Mesenteric fat pad (tissue), 1 donor: Measurements from ENCODE around the gene PAEP. TPM values are rescaled to one million over a fixed set of nuclear protein-coding genes. Genes with fewer than 3 reads are reported as not detected.

Experiments used
- DNase-seq: peaks from one replicate; pipeline ENCODE4 v3.0.0-alpha.2; 2020; ENCODE audit warnings: low spot score
- total RNA-seq: library from RNA; stranded (reverse); fragmentation: NEBNext Ultra II Directional; extraction: Animal tissue kit (Norgen Biotek cat#: 25700); gene quantifications from one replicate; pipeline ENCODE4 v1.2.1, GENCODE V29; 2021
- donor health status: DM: yes; HTN: yes; CAD: no.

The PAEP gene
- total RNA-seq, 1 donor from 2014 or later, result not detected

DNA sequence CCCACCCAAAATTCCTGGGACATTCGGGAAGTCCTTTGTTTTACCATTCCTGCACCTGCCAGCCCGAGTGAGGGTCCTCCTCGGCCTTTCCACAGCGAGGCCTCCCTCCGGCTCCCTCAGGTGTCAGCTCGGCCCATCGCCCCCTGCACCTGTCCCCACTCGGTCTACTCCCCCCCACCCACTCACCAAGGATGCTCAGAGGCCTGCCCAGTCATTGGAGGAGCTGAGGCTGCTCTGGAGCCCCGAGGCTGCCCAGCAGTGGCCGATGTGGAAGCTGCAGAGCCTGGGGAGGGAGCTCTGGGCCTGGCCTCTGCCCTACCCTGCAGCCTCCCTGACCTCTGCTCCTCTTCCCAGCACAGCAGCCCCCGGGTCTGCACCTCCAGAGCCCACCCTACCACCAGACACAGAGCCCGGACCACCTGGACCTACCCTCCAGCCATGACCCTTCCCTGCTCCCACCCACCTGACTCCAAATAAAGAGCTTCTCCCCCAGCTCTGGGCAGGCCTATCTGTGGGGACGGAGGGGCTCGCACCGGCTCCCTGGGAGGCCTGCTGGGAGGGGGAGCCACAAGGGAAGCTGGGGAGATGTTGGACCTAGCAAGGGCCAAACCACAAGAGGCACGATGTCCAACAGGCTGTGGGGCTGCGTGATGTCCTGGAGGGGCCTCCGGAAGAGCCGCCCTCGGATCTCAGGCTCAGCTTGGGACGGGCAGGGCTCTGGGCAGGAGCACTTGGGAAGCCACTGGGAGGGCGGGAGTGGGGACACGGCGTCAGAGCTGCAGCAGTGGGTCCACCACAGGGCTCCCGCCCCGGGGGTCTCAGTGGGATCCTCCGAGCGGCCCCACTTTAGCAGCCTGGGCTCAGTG, 11.8 kb upstream of the PAEP start:
- peak; percentile 82 for DNase-seq

DNA sequence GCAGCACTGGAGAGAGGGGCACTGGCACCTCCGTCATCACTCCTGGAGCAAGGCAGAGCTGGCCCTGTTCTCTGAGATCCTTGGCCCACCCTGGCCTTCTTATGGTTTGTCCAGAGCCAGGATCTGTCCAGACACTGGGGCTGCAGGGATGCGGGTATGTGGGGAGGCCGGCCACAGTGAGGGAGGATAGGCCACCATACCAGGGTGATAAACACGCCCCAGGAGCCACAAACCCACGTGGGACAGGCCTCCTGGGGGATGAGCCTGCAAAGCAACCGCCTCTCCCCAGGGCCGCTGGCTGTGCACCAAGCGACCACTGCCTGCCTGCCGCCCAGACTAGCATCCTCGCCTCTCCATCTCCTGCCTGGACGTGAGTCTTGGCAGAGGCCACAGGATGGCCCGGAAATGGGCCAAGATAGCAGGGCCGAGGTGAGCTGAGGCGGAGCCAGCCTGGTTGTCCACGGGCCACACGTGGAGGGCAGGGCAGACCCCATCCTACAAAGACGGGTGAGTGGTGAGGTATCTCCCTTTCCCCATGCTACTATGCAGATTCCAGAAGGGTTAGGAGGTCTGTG, 11.1 kb upstream of the PAEP start:
- peak; percentile 87 for DNase-seq

DNA sequence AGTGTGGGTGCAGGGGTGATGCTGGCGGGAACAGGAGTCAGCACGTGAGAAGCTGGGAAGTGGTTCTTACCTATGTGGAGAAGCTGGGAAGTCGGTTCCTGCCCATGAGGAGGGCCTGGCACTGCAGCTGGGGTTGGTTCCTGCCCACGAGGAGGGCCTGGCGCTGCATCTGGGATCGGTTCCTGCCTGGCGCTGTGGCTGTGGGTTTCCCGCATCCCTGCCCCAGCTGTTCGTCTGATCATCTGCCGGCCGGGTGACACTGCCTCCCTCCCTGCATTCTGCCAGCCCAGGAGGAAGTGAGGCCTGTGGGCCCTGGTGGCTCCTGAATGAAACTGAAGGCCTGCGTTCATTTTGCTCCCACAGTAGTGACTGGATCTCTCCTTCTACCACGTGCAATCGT, 10.5 kb upstream of the PAEP start:
- DNase-seq, result peak; percentile 53

DNA sequence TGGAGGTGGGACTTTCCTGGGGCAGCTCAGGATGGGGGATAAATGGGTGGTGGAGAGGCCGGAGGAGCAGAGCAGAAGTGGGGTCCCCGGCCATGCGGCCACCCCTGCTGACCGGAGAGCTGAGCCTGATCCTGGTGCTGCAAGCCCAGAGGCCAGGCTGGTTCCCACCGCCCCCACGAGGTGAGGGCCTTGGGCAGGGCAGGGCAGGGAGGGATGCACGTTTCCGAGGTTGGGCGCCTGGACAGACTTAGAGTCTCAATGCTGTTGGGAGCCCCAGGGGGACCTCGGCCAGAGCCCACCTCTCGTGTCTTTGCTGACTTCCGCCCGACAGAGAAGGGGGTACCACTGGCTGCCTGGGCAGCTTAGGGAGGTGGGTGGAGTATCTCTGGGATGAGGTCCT, 10.1 kb upstream of the PAEP start:
- peak; percentile 88 for DNase-seq

DNA sequence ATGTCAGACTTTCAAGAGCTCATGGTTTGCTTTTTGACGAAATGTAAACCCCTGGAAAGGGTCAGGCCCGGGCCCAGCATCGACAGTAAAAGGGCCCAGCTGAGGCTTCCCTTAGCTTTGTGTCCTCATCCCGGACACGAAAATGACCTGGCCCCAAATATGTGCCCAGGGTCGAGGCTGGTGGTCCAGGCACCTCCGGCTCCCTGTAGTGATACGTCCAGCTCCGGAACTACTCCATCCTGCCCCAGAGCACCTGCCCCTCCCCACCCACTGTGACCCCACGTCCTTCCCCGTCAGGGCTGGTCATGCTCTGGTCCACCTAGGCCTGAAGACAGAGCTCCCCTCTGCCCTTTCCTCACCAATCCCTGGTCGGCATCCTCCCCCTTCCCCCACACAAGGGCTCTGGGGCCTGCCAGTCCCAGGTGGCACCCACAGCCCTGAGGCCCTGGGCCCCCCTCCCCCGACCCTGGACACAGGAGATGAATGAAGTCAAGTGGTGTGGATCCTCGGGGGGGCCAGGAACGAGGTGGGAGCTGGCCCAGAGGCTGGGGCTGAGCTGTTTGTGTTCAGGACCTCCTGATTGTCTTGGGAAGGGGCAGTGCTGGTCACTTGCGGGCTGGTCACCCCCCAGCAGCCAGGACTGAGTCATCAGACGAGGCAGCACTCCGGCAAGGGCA, 9.4 kb upstream of the PAEP start:
- peak; percentile 82 for DNase-seq

DNA sequence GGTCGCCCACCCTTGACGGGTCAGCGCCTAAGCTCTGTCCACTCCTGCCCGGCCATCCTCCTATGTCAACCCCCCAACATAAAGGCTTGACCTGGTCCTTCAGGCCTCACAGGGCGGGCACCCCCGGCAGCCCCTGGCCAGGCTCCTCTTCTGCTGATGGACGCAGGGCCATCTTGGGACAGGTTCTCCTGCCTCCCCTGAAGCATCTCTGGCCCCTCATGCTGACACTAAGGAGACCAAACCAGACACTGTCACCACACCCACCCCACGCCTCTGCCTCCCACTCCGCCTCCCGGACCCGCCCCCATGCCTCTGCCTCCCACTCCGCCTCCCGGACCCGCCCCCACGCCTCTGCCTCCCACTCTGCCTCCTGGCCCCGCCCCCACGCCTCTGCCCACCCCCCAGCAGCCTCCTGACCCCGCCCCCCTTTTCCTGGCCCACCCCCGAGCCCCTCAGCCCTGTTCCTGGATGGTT, 8.8 kb upstream of the PAEP start:
- no peak for DNase-seq

DNA sequence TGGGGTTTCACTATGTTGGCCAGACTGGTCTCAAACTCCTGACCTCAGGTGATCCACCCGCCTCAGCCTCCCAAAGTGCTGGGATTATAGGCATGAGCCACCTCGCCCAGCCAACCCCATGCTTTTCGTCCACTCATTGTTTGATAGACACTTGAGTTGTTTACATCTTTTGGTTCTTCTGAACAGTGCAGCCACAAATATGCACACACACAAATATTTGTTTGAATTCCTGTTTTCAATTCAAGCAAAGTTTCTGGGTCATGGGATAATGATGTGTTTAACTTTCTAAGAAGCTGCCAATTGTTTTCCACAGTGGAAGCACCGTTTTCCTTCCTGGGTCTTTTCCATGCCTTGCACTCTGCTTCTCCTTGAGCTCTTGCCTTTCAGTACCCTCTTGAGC, 6.8 kb upstream of the PAEP start:
- no peak for DNase-seq

DNA sequence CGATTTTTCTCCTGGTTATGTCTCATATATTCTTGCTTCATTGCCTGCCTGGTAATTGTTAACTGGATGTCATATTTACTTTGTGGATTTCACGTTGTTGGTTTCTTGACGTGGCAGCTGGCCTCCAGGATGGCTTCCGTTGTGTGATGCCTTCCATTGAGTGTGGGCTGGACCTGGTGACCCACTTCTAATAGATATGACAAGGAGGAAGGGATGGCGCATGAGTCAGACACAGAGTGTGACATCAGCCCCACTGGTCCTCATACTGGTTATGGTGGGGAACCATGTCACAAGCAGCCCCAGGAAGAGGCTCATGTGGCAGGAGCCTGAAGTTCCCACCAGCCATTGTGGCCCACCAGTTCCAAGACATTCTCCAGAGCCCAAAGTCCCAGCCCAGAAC, 6.4 kb upstream of the PAEP start:
- peak; percentile 39 for DNase-seq

DNA sequence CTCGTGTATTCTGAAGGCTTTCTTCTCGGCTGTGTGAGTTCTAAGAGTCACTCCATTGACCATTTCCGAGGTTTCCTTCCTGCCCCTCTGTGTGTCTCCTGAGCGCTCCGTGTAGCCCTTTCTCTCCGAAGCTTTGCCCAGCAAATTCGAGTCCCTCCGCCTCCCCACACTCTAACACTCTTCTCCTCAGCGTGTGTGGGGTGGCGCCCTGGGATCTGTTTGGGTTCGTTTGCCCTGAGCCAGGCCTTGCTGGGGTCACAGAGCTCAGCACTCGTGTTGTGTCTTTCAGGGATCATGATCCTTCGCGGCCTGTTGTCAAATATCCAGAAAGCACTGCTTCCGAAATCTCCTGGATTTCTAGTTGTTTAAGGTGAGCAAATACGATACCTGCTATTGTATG, 5.6 kb upstream of the PAEP start:
- peak; percentile 45 for DNase-seq

DNA sequence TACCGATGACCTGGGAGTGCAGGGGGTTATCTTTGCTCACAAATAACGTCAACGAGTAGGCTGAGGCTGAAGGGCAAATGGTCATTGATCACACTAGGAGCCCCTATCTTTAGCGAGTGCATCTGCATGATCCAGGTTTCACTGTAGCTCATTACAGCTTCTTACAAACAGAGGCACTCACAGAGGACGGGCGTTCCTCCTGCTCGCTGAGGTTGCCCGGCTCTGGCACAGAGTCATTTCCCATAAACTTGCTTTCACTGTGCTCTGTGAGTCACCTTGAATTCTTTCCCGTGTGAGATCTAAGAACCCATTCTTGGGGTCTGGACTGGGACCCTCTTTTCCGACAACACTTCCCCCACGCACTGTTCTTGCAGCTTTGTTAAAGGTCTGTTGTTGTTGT, 1.9 kb upstream of the PAEP start:
- DNase-seq, result peak; percentile 74

DNA sequence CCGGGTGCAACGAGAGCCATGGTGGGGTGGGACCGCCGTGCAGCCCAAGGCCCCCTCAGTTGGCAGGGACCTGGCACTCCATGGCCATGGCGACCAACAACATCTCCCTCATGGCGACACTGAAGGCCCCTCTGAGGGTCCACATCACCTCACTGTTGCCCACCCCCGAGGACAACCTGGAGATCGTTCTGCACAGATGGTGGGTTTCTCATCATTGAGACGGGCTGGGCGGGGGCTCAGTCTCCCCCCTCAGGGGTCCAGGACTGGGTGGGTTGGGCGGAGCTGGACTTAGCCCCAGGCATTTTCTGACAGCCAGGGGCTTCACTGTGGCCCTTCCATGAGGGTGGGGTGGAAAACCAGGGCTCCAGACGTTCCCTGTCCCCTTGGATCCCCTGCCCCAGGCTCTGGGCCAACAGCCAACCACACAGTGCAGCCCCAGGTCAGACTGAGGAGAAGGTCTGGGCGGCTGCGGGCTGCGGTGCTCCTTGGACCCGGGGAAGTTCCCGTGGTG, 734 bp downstream of the PAEP start:
- peak; percentile 81 for DNase-seq

DNA sequence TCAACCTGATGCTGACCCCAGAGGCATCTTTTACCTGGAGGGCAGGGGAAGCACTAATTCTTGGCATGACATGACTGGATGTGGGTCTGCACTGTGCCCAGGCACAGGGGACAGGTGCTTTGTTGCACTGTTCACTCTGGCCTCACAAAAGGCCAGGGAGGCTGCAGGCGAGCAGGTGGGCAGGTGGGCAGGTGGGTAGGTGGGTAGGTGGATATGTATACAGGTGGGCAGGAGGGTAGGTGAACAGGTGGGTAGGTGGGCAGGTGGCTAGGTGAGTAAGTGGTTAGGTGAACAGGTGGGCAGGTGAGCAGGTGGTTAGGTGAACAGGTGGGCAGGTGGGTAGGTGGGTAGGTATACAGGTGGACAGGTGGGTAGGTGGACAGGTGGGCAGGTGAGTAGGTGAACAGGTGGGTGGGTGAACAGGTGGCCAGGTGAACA, 1.5 kb downstream of the PAEP start:
- peak; percentile 68 for DNase-seq

DNA sequence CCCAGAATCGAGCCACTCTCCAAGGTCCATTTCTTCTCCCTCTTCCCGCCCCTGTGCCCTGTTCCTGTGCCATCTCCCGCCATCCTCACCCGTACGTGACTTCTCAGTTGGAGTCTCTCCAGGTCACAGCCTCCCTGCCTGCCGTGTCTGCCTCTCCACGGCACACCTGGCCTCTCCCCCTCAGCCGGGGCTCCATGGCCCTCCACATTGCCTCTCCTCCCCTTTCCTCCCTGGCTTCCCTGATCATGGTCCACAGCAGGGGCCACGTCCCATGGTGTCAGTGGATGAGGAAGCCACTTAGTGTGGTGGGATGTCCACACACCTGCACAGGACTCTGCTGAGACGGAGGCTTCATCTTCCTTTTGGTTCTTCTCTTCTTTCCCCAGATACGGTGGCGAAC, 2.3 kb downstream of the PAEP start:
- DNase-seq, result peak; percentile 72

DNA sequence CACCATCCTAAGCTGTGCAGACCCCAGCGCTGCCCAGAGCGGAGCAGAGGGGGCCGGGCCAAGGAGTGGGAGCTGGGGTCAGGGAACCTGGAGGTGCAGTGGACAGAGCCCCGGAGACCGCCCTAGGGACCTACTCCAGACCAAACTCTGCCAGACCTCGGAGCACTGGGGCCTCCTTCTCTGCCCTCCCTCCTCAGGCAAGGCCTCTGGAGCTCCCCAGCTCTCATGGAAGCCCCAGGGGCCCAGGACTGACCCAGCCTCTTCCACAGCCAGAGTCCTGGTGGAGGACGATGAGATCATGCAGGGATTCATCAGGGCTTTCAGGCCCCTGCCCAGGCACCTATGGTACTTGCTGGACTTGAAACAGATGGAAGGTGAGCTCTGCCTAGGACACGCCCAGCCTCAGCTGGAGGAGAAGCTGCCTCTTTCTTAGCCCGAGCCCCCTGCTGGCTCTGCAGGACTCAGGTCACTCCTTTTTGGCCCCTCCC, 3.6 kb downstream of the PAEP start:
- peak; percentile 77 for DNase-seq

DNA sequence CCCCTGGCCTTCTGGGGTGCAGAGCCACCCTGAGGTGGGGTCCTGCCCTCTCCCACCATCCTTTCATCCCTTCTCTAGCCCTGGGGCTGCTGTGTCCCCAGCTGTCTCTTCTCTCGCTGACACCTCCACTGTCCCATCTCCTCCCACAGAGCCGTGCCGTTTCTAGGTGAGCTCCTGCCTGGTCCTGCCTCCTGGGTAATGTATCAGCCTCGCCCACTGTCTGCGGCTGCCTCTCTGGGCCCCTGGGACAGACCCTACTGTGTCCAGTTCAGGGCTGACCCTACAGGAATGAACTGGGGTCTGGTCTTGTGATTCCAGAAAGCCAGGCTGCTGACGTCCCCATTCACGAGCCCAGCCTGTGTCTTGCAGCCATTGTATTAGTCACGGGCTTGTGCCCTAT, 4.1 kb downstream of the PAEP start:
- DNase-seq, result no peak

DNA sequence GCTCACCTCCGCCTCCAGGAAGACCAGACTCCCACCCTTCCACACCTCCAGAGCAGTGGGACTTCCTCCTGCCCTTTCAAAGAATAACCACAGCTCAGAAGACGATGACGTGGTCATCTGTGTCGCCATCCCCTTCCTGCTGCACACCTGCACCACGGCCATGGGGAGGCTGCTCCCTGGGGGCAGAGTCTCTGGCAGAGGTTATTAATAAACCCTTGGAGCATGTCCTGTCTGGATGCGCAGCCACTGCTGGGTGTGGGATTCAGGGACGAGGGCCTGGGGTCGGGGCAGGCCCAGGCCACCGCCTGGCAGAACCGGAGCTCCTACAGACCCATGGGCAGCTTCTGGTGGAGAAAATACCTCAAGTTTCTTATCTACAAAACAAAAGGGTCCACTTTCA, 5.0 kb downstream of the PAEP start:
- no peak for DNase-seq

DNA sequence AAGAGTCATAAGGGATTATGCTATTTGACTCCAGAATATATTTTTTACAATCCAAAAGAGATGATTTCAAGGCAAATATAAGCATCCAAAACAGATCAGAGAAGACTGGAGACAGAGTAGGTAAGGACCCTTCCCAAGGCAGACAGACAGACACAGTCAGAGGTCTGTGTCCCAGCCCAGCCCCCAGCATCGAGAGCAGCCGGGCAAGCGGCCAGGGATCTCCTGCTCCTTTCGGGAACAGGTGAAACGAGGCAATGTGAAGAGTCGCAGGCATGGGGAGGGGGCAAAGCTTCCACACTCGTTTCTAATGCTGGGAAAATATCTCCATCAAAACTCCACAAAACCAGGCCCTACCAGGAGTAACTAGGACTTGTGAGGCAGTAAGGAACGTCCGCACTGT, 5.8 kb downstream of the PAEP start:
- DNase-seq, result peak; percentile 51

DNA sequence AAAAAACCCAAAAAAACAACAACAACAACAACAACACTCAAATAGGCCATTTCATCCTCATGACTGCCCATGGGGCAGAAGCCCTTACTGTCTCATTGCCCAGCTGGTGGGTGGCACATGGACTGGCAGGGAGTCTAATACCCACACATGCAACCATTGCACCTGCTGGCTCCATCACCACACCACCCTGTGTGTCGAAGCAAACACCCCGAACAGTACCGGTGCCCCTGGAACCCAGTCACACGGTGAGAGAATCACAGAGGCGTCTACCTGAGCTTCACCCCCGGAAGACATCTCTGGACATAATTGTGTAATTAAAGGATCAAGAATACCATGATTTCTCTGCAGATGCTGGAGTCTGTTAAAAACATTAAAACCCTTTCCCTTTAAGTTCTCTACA, 6.5 kb downstream of the PAEP start:
- DNase-seq, result peak; percentile 62

DNA sequence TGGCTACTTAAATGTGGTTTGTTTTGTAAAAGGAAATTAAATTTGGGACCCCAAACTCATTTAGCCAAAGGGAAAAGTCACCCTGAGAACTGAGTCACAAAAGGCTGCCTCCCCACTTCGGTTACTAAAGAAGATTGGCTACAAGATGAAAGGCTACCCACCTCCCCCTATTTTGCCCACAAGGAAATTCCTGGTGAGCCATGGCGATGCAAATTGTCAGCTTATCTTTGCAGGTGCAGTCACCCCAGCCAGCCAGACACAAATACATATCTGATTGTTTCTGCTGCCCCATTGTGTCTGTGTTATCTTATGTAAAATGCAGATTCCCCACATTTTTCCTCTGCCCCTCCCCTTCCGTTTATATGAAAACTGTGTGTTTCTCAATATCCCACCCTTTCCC, 8.9 kb downstream of the PAEP start:
- DNase-seq, result no peak

DNA sequence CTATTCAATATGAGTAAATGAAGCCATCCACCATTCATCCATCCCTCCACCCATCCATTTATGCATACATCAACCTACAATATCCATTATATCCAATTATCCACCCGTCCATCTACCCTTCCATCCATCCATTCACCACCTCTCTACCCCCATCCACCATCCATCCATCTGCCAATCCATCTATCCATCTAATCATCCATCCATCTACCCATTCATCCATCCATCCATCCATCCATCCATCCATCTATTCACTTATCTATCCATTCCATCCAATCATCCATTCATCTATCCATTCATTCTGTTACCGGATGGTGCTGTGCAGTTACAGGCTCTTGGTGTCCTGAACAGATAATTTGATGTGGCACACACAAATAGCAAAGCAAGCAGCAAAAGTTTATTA, 10.7 kb downstream of the PAEP start:
- no peak for DNase-seq

DNA sequence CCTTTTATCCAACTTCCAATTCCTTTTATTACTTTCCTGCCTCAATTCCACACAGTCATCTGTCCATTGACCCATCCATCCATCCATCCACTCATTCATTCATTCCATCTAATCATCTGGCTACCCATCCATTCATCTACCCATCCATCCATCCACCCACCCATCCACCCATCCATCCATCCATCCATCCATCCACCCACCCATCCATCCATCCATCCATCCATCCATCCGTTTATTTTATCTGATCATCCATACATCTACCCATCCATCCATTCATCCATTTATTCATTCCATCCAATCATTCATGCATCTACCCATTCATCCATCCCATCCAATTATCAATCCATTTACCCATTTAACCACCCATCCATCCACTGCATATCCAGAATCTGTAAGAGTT, 11.6 kb downstream of the PAEP start:
- DNase-seq, result no peak

DNA sequence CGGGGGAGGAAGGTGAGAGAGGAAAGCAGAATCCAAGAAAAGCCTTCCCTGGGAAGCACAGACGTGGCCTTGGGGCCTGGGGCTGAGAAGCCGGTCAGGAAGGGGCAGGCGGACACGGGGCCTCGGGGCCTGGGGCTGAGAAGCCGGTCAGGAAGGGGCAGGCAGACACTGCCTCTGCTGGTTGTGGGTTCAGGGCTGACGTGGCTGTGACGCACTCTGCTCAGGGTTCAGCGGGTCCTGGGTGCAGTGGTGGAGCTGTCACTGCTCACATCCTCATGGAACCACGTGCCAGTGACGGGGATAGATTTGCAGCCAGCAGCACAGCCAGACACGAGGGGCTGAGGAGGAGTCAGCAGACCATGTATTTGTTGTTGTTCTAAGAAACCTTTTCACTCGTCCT, 12.8 kb downstream of the PAEP start:
- DNase-seq, result no peak
